GM19240 (cell line): ENCODE measurements around the gene CTNNA3.
"Not testable (repeated sequence)": the region's sequence is repeated elsewhere in the genome, so short reads cannot be mapped to it uniquely, and the experiment has no call there.

Experiments
- DNase-seq: peaks from one replicate; pipeline ENCODE4 v3.0.0; 2011; ENCODE audit warnings: low spot score; ENCODE audit not compliant: insufficient read length

Gene CTNNA3

DNA sequence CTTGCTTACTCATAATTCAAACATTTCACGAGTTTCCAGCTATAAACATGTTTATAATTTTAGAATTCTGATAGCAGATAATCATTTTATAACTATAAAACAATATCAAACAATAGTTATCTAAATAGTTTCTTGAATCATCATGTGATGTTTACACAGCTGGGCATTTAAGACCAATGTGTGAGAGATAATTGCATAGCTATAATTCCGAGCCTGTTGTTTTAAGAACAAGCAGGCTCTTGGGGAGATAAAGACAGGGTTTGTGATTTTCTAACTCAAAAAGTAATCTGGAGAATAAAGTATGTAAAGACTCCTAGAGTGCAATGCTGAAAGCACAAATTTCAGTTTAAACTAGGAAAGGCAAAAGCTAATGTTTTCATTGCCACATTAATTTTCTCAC is 439.0 kb downstream of the CTNNA3 start:
- DNase-seq, result no peak

DNA sequence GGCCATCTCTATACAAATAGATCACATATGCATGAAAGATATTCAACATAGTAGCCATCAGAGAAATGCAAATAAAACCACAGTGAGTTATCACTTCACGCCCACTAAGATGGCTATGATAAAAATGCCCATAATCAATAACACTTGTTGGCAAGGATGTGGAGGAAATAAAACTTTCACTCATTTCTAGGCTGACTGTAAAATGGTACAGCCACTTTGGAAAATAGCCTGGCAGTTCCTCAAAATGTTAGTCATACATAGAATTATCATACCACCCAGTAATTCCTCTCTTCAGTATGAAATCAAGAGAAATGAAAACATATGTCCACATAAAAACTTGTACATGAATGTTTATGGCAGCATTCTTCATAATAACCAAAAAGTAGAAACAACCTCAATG is 445.3 kb downstream of the CTNNA3 start:
- no peak for DNase-seq

GRCh38 chr10:67246066-67246555 is 449.9 kb downstream of the CTNNA3 start:
- DNase-seq, result no peak

DNA sequence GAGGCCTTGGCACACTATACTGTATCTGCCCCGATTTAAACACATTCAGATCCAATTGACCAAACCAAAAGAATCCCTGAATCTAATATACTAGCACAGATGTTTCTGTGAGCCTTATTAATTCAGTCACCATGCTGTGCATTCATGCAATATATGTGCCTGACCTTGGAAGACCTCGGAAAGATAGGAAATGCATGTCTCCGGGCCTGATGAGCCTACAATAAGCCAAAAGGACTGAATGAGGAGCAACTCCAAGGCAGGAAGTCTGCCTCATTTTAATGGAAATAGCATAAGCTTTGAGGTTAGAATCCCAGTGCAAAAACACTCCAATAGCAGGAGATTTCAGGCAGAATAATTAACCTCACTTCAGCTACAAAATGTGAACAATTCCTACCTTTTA is 453.5 kb downstream of the CTNNA3 start:
- DNase-seq, result no peak

GRCh38 chr10:67241451-67241850 is 454.5 kb downstream of the CTNNA3 start:
- no peak for DNase-seq

DNA sequence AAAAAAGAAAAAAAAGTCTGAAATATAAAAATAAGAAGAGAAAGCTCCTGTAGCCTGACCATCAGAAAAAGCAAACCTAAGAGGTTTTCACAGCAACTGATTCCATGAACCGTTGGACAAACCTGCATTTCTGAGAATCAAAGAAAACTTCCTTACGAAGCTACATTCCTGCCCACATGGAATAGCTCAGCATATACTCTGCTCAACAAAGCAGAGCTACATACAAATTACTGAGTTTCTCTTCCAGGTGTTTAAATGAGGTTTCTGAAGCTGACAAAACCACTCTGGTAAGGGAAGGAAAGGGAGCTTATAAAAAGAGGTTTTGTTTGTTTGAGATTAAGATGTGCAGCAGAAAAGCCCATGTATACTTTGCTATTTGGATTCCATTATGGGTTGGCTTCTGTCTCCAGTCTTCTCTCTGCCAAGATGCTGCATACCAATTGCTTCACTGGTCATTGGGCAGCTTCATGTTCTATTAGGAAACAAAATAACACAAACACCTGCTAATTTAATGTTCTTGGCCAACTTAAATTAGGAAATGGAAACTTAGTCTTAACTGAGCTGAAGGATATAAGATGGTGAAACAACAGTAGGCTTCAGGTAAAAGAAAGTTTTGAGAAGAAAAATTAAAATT is 456.0 kb downstream of the CTNNA3 start:
- DNase-seq, result no peak

GRCh38 chr10:67230680-67231500 is 465.1 kb downstream of the CTNNA3 start:
- DNase-seq, result not testable (repeated sequence)

- DNase-seq, result no peak
Measured at GRCh38 chr10:67225226-67225625, 470.8 kb downstream of the CTNNA3 start.

- DNase-seq, result no peak
Measured at GRCh38 chr10:67224553-67224952, 471.4 kb downstream of the CTNNA3 start.

- no peak for DNase-seq
Measured at GRCh38 chr10:67222934-67223333, 473.1 kb downstream of the CTNNA3 start.

DNA sequence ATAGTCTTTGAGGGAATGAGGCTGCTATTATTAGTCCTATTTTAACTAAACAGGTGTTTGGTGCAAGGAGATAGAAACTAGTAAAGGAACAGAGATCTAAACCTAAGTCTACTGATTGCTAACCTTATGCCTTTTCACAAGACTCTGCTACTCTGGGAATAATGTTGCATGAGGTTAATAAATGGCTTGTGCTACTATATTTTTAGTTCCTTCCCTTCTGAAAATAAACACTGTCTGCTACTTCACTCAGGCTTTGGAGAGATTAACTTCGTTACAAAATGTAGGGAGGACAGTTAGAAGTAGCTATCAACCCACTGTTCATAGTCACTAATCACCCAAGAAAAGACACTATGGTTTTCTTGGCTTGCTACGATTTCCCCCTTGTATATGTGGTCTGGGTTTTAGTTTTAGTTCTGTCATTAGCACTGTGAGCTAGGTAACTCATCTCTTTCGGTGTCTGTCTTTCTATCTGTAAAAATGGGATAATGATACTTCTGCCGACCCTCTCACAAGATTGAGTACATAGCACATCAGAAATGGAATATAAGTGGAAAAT is 474.0 kb downstream of the CTNNA3 start:
- DNase-seq, result no peak

DNA sequence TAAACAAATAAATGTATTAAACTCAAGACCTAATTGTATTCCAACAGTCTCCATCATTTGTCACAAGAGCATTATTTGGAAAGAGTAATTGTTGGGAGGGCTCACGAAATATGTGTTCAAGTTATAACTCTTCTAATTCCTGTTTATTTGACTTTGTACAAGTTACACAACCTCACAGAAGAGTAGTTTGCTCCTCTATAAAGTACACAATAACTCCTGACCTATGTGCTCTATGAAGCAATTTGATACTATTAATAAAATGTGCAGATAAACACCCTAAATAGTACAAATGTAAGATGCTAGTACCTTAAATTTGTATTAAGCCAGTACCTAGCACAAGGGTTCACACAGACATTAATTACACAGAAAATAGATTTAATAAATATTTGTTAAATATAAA is 484.3 kb downstream of the CTNNA3 start:
- DNase-seq, result no peak

DNA sequence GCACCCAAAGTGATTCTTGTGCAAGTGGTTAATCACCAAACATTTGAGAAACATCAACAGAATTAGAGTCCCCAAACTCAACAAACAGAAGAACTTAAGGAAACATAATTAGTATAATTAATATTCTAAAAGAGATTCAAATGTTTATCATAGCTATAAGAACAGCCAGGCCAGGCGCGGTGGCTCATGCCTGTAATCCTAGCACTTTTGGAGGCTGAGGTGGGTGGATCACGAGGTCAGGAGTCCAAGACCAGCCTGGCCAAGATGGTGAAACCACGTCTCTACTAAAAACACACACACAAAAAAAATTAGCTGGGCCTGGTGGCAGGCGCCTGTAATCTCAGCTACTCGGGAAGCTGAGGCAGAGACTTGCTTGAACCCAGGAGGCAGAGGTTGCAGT is 488.1 kb downstream of the CTNNA3 start:
- not testable (repeated sequence) for DNase-seq

GRCh38 chr10:67200913-67201564 is 495.0 kb downstream of the CTNNA3 start:
- DNase-seq, result no peak

GRCh38 chr10:67175354-67175753 is 520.6 kb downstream of the CTNNA3 start:
- no peak for DNase-seq

GRCh38 chr10:67173787-67174186 is 522.2 kb downstream of the CTNNA3 start:
- DNase-seq, result no peak

DNA sequence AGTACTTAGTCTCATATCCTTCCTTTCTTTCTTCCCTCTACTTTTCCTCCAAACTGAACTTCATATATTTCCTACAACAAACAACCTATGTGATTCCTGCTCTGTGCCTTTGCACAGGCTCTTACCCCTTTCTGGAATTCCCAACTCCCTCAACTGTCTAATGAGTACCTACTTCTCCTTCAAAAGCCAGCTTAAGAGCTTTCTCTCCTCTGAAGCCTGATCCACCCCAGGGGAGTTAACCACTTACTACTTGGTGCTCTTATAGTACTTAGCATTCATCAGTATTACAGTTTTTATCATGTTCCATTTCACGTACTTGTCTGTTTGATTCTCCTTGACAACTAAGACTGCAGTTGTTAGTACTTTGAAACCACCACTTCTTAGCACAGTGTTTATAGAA is 524.0 kb downstream of the CTNNA3 start:
- no peak for DNase-seq

- DNase-seq, result no peak
Measured at GRCh38 chr10:67156239-67156638, 539.8 kb downstream of the CTNNA3 start.

- no peak for DNase-seq
Measured at GRCh38 chr10:67151471-67151870, 544.5 kb downstream of the CTNNA3 start.

DNA sequence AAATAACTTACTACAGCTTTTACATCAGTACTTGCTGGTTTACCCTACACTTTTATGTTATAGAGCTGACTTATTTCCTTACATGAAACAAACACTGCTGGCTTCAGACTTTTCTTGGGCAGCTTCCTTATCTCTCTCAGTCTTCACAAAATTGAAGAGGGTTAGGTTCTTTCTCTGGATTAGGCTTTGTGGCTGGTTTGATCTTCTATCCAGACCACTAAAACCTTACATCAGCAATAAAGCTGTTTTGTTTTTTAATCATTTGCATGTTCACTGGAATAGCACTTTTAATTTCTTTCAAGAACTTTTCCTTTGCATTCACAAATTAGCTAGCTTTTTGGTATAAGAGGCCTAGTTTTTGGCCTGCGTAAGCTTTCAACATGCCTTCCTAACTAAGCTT is 551.5 kb downstream of the CTNNA3 start:
- DNase-seq, result no peak

DNA sequence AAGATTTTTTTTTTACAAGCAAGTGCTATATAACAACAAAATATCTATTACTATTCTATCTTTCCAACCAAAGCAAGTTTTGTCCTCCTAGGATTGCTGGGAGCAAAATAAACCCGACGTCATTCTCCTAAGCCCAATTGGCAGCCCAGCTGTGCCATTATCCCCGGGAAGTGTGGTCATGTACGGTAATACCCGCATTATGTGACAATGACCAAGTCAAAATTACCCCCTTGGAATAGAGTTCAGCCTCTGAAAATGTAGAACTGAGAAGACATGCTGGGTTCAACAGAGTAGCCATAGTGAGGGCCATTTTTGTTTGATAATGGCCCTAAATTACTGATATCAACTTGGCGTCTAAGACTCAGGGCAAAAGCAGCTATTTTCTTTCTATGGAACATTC is 554.7 kb downstream of the CTNNA3 start:
- DNase-seq, result no peak

GRCh38 chr10:67140641-67141040 is 555.4 kb downstream of the CTNNA3 start:
- DNase-seq, result no peak
